SH-SY5Y (cell line): ENCODE results near the gene CD47.

ENCODE experiments used
- GATA2 ChIP-seq: IDR thresholded peaks from 2 replicates; pipeline ENCODE4 v1.6.1; 2011; ENCODE audit warnings: mild to moderate bottlenecking, low read depth, low read length
- GATA3 ChIP-seq: IDR thresholded peaks from 2 replicates; pipeline ENCODE4 v1.6.1; 2011; ENCODE audit warnings: low read depth, mild to moderate bottlenecking, low read length, moderate library complexity

The CD47 gene

GRCh38 chr3:107994181-107994580 is 96.7 kb downstream of the CD47 start:
- no peak for TF ChIP-seq GATA2
- no peak for TF ChIP-seq GATA3

GRCh38 chr3:107993771-107994170 is 97.1 kb downstream of the CD47 start:
- TF ChIP-seq GATA3 (no peak), GATA2 (no peak)
